Mesenchymal stem cell (in vitro differentiated cells and primary cell): ENCODE results near the gene OR2V2.
"Not testable (repeated sequence)": the region's sequence is repeated elsewhere in the genome, so short reads cannot be mapped to it uniquely, and the experiment has no call there.

Source experiments
- DNase-seq: peaks from one replicate; pipeline ENCODE4 v3.0.0-alpha.2; 2013
- H2AFZ ChIP-seq: one replicate; pipeline ENCODE4 v1.6.1; 2013; ENCODE audit warnings: low read depth, mild to moderate bottlenecking, control low read depth, inconsistent platforms, low read length, moderate library complexity
- H2AK5ac ChIP-seq: 2 replicates; pipeline ENCODE4 v1.6.1; 2013; ENCODE audit warnings: low read length, moderate library complexity, mild to moderate bottlenecking, inconsistent platforms; ENCODE audit not compliant: severe bottlenecking
- H2BK120ac ChIP-seq: one replicate; pipeline ENCODE4 v1.6.1; 2013; ENCODE audit warnings: low read depth, mild to moderate bottlenecking, inconsistent platforms, low read length, moderate library complexity
- H2BK12ac ChIP-seq, 2 experiments: one replicate each; pipeline ENCODE4 v1.6.1; 2013; ENCODE audit warnings: inconsistent platforms in 2 of 2, low read length in 2 of 2, mild to moderate bottlenecking in 2 of 2, moderate library complexity in 2 of 2, control low read depth in 1 of 2
- H2BK15ac ChIP-seq: one replicate; pipeline ENCODE4 v1.6.1; 2013; ENCODE audit warnings: mild to moderate bottlenecking, low read depth, inconsistent platforms; ENCODE audit not compliant: poor library complexity, severe bottlenecking
- H2BK5ac ChIP-seq: 2 replicates; pipeline ENCODE4 v1.6.1; 2013; ENCODE audit warnings: low read depth, mild to moderate bottlenecking, low read length, control low read depth, inconsistent platforms; ENCODE audit not compliant: poor library complexity, severe bottlenecking
- H3K14ac ChIP-seq, 2 experiments: one replicate each; pipeline ENCODE4 v1.6.1; 2013; ENCODE audit warnings: inconsistent platforms in 2 of 2, low read length in 2 of 2, control low read depth in 1 of 2, mild to moderate bottlenecking in 1 of 2, moderate library complexity in 1 of 2
- H3K18ac ChIP-seq, 2 experiments: one replicate each; pipeline ENCODE4 v1.6.1; 2013; ENCODE audit warnings: inconsistent platforms in 2 of 2, low read length in 2 of 2, control low read depth in 1 of 2, low read depth in 1 of 2, mild to moderate bottlenecking in 1 of 2
- H3K23ac ChIP-seq, 2 experiments: one replicate each; pipeline ENCODE4 v1.6.1; 2013; ENCODE audit warnings: inconsistent platforms in 2 of 2, low read length in 2 of 2, mild to moderate bottlenecking in 2 of 2, moderate library complexity in 2 of 2, control low read depth in 1 of 2
- H3K27ac ChIP-seq: 2 replicates; pipeline ENCODE4 v1.5.1; 2013; ENCODE audit warnings: mild to moderate bottlenecking, moderate library complexity, low read length, control low read depth, inconsistent platforms; ENCODE audit not compliant: poor library complexity, severe bottlenecking
- H3K27me3 ChIP-seq, 2 experiments: 2 replicates each; pipeline versions ENCODE4 v1.6.1 to v1.7.0; 2013; ENCODE audit warnings: low read length in 2 of 2, mild to moderate bottlenecking in 2 of 2, moderate library complexity in 2 of 2, control low read depth in 1 of 2, inconsistent platforms in 1 of 2; ENCODE audit not compliant: control insufficient read depth in 1 of 2, insufficient read depth in 1 of 2
- H3K36me3 ChIP-seq, 2 experiments: 2 replicates each; pipeline versions ENCODE4 v1.6.1 to v1.7.0; 2013; ENCODE audit warnings: low read length in 2 of 2, control low read depth in 1 of 2, inconsistent platforms in 1 of 2, low read depth in 1 of 2, mild to moderate bottlenecking in 1 of 2; ENCODE audit not compliant: insufficient read depth in 2 of 2, control insufficient read depth in 1 of 2
- H3K4ac ChIP-seq, 2 experiments: one replicate each; pipeline ENCODE4 v1.6.1; 2013; ENCODE audit warnings: inconsistent platforms in 2 of 2, low read length in 2 of 2, mild to moderate bottlenecking in 2 of 2, moderate library complexity in 2 of 2, control low read depth in 1 of 2, low read depth in 1 of 2
- H3K4me1 ChIP-seq: 2 replicates; pipeline ENCODE4 v1.6.1; 2013; ENCODE audit warnings: low read depth, low read length, control low read depth; ENCODE audit not compliant: control insufficient read depth, insufficient read depth
- H3K4me2 ChIP-seq: 2 replicates; pipeline ENCODE4 v1.6.1; 2013; ENCODE audit warnings: low read length, mild to moderate bottlenecking, inconsistent platforms; ENCODE audit not compliant: poor library complexity, severe bottlenecking
- H3K4me3 ChIP-seq, 2 experiments: 2 replicates each; pipeline versions ENCODE4 v1.5.1 to v1.7.0; 2013; ENCODE audit warnings: low read length in 2 of 2, mild to moderate bottlenecking in 2 of 2, control low read depth in 1 of 2, low read depth in 1 of 2; ENCODE audit not compliant: insufficient read depth in 1 of 2
- H3K79me1 ChIP-seq: replicated peaks from 2 replicates; pipeline ENCODE4 v1.6.1; 2013; ENCODE audit warnings: mild to moderate bottlenecking, control low read depth, low read length, inconsistent platforms; ENCODE audit not compliant: poor library complexity, severe bottlenecking
- H3K9ac ChIP-seq: 2 replicates; pipeline ENCODE4 v1.7.0; 2013; ENCODE audit warnings: mild to moderate bottlenecking, low read length, moderate library complexity
- H3K9me3 ChIP-seq: 2 replicates; pipeline ENCODE4 v1.7.0; 2013; ENCODE audit warnings: mild to moderate bottlenecking, low read length; ENCODE audit not compliant: control insufficient read depth
- H4K8ac ChIP-seq: one replicate; pipeline ENCODE4 v1.6.1; 2013; ENCODE audit warnings: inconsistent platforms, mild to moderate bottlenecking, low read length, moderate library complexity
- H4K91ac ChIP-seq: one replicate; pipeline ENCODE4 v1.6.1; 2013; ENCODE audit warnings: mild to moderate bottlenecking, low read length, inconsistent platforms
- WGBS: methylation state at CpG from one replicate; pipeline ENCODE4 v1.1.7; 2013; ENCODE audit warnings: mixed read lengths; 5-methylcytosine and 5-hydroxymethylcytosine counted together

OR2V2 gene

DNA sequence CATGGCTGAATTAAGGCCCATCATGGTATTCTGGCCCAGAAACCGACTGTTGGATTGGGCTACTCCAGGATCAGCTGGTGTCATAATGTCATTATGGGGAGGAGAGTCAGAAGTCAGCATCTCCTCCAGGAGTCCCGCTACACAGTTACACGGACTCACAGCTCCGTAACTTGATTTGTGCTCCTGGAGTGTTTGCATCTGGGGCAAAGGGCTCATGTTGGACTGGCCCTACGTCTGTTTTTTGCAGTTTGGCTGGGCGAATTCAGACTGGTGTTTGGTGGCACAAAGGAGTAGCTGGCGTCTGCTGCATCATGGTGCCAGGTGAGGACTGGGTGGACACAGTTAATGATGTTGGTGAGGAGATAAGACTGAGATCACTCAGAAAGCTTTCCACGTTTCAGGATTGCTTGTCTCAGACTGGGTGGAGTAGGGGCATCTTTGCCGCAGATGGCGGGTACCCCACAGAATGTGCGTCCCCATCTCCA is 47.7 kb upstream of the OR2V2 start:
- H3K27ac ChIP-seq, result no peak overlapping the region

DNA sequence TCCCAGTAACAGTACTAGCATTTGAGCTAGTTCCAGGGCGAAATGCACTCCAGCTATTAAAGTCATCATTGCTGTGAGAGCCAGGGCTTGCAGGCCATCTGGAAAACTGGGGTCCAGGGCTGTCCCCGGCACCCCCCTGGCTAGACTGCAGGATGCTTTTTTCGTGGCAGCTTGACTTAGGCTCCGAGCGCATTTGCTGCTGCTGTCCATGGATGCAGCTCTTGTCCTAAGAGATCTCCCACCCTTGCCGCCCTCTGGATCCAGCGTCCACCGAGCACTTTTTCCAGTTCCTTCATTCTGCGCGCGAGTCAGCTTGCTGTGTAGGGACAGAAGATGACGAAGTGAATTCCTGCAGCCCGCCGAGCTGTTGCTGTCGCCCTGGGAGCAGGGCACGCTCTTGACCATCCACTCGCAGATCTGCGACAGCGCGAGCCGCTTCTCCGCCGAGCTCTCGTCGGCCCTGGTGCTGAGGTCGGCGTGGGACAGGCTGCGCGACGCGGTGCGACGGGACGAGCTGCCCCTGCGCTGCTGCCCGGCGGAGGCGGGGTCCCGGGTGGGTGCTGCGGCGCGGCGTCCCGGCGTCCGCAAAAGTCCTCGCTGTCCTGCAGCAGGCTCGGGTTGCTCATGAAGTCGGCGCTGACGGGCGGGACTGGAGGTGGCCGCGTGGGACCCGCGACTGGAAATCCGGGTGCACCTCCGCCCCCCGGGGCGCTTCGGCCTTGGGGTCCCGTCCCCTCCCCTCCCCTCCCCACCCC is 47.1 kb upstream of the OR2V2 start:
- H3K79me1 ChIP-seq, result no peaks in the 10 kb centered on the region
- H2AK5ac ChIP-seq, result no peak overlapping the region
- no peak overlapping the region for H3K4ac ChIP-seq
- H2BK15ac ChIP-seq, result no peak overlapping the region
- H3K14ac ChIP-seq, result no peak overlapping the region
- peak overlapping the region; percentile 18 to 37 for H3K4me3 ChIP-seq
- peaks cover 18 to 26% of the 10 kb centered on the region in 2 experiments for H3K27me3 ChIP-seq
- H3K23ac ChIP-seq, result no peak overlapping the region
- H4K91ac ChIP-seq, result no peak overlapping the region
- peaks cover 1% of the 10 kb centered on the region for H3K4me1 ChIP-seq
- no peak overlapping the region for H4K8ac ChIP-seq
- peaks cover 0 to 3% of the 10 kb centered on the region in 2 experiments for H3K36me3 ChIP-seq
- H3K18ac ChIP-seq, result no peak overlapping the region
- H3K9ac ChIP-seq, result no peak overlapping the region
- H2BK12ac ChIP-seq, result no peak overlapping the region
- H3K27ac ChIP-seq, result no peak overlapping the region
- DNase-seq, result no peak
- H2BK5ac ChIP-seq, result no peak overlapping the region
- no peak overlapping the region for H3K4me2 ChIP-seq
- 19% methylated on average over 34 of the region's 62 CpGs for WGBS
- H3K9me3 ChIP-seq, result no peaks in the 10 kb centered on the region
- H2BK120ac ChIP-seq, result no peak overlapping the region
- H2AFZ ChIP-seq, result no peak overlapping the region

More for the DNA sequence above, 47.7 kb upstream of the OR2V2 start:
- Histone ChIP-seq H2BK5ac (no peak overlapping the region), H2BK120ac (no peak overlapping the region), H2BK12ac (no peak overlapping the region), H3K4ac (no peak overlapping the region), H3K27me3 (peaks cover 18 to 24% of the 10 kb centered on the region in 2 experiments), H3K9ac (no peak overlapping the region), H3K4me2 (no peak overlapping the region), H3K4me3 (no peak overlapping the region), H2AK5ac (no peak overlapping the region), H3K9me3 (no peaks in the 10 kb centered on the region), H3K4me1 (peaks cover 1% of the 10 kb centered on the region), H3K18ac (no peak overlapping the region), H3K79me1 (no peaks in the 10 kb centered on the region), H3K23ac (no peak overlapping the region), H4K91ac (no peak overlapping the region), H3K14ac (no peak overlapping the region), H4K8ac (no peak overlapping the region), H3K36me3 (peaks cover 0 to 3% of the 10 kb centered on the region in 2 experiments), H2BK15ac (no peak overlapping the region), H2AFZ (no peak overlapping the region)
- 68% methylated on average over 11 of the region's 11 CpGs for WGBS
- DNase-seq, result no peak

GRCh38 chr5:181101030-181101641 is 46.2 kb upstream of the OR2V2 start:
- no CpG with 5 or more reads among the region's 54 CpGs for WGBS

DNA sequence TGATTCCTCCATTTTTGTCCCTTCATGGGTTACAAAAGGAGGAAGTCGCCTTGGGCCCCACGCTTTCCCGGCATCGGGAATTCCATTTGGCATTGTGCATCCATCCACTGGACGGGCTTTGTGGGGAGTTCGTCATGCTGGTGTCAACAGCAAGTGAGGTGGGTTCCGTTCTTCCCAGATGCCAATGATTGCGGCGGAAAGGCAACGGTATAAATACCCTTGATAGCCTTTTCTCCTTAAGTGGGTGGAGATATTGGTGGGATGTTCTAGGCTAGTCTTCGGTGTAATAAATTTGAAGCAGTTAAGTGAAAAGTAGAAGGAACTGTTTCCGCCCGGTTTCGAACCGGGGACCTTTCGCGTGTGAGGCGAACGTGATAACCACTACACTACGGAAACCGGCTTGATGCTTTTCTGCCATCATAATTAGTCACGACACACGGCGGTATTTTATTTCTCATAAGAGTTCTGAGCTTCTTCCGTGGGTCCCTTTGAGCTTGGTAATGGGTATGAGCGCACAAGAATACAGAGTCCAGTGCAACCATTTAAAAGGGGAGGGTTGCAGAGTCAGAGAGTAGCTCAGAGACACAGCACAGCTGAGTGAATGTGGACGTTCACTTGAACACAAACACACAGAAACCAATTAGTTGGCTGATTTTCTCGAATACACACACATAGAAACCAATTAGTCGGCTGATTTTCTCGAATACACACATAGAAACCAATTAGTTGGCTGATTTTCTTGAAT is 45.3 kb upstream of the OR2V2 start:
- not testable (repeated sequence) for H2BK12ac ChIP-seq, H2BK15ac ChIP-seq, H3K18ac ChIP-seq, H4K91ac ChIP-seq, H3K14ac ChIP-seq, H3K9me3 ChIP-seq, H3K4me2 ChIP-seq, H3K79me1 ChIP-seq, H4K8ac ChIP-seq, H3K36me3 ChIP-seq, H2AK5ac ChIP-seq, H3K27ac ChIP-seq, H2BK120ac ChIP-seq, H2BK5ac ChIP-seq, H2AFZ ChIP-seq, H3K4ac ChIP-seq, DNase-seq, H3K9ac ChIP-seq, H3K4me3 ChIP-seq, H3K23ac ChIP-seq, H3K4me1 ChIP-seq
- H3K27me3 ChIP-seq, result peaks cover 21 to 30% of the 10 kb centered on the region in 2 experiments
- WGBS, result no CpG with 5 or more reads among the region's 30 CpGs

More at GRCh38 chr5:181101030-181101641, 46.2 kb upstream of the OR2V2 start:
- H2BK12ac ChIP-seq, H2BK120ac ChIP-seq, H3K4me2 ChIP-seq, H2AK5ac ChIP-seq, H3K9ac ChIP-seq, H2BK5ac ChIP-seq, H2AFZ ChIP-seq, DNase-seq, H3K36me3 ChIP-seq, H3K4me3 ChIP-seq, H3K23ac ChIP-seq, H4K91ac ChIP-seq, H3K18ac ChIP-seq, H3K79me1 ChIP-seq, H3K14ac ChIP-seq, H2BK15ac ChIP-seq, H3K4ac ChIP-seq, H4K8ac ChIP-seq, H3K27ac ChIP-seq, H3K9me3 ChIP-seq, H3K4me1 ChIP-seq: not testable (repeated sequence)
- peaks cover 18 to 26% of the 10 kb centered on the region in 2 experiments for H3K27me3 ChIP-seq
